SK-N-SH (cell line): ENCODE results near the gene HACD1. TPM values are rescaled to one million over a fixed set of nuclear protein-coding genes. Genes with fewer than 3 reads are reported as not detected.

Experiments used
- CTCF ChIA-PET: fragments of 300-600, 350-600 bp; formaldehyde crosslinking; extraction: SDS; loops from one replicate; lab custom pipeline; 2021; lab: Yijun Ruan, JAX
- POLR2A ChIA-PET: fragments of 350-600 bp; sonication (Branson Sonifier 250); formaldehyde crosslinking; extraction: SDS; loops from one replicate; lab custom pipeline; 2020; ENCODE audit warnings: antibody characterized with exemption, inconsistent platforms; lab: Yijun Ruan, JAX
- DNase-seq: peaks from one replicate; pipeline ENCODE4 v3.0.0; 2012
- H2AFZ ChIP-seq: fragments of 200-600 bp; sonication (generic); 2 replicates; pipeline ENCODE4 v1.8.1; 2016; ENCODE audit warnings: antibody characterized with exemption, mild to moderate bottlenecking, low read depth
- H3F3A ChIP-seq: fragments of 200-600 bp; sonication (generic); replicated peaks from 2 replicates; pipeline ENCODE3; 2016; ENCODE audit warnings: antibody characterized with exemption, mild to moderate bottlenecking; ENCODE audit not compliant: insufficient read depth
- H3K27ac ChIP-seq, 2 experiments: fragments of 200-500 bp in 1 of 2; fragments of 200-600 bp in 1 of 2; sonication (Bioruptor generic) in 1 of 2; sonication (generic), shearing (Covaris generic) in 1 of 2; 2 replicates each; pipeline versions ENCODE4 v1.5.1 to v1.6.1; 2014 to 2016; ENCODE audit warnings: low read depth in 2 of 2, inconsistent platforms in 1 of 2, low read length in 1 of 2, mild to moderate bottlenecking in 1 of 2, mixed read lengths in 1 of 2
- H3K27me3 ChIP-seq: fragments of 200-600 bp; sonication (generic), shearing (Covaris generic); 2 replicates; pipeline ENCODE4 v1.6.1; 2016; ENCODE audit warnings: mixed run types; ENCODE audit not compliant: insufficient read depth
- H3K36me3 ChIP-seq, 2 experiments: fragments of 200-500 bp in 1 of 2; fragments of 200-600 bp in 1 of 2; sonication (Bioruptor generic) in 1 of 2; sonication (generic) in 1 of 2; replicated peaks in 1 of 2; 2 replicates each; pipeline versions ENCODE3 to v1.5.1; 2014 to 2016; ENCODE audit warnings: low read length in 1 of 2, mild to moderate bottlenecking in 1 of 2; ENCODE audit not compliant: insufficient read depth in 2 of 2, control insufficient read depth in 1 of 2
- H3K4me1 ChIP-seq, 2 experiments: fragments of 200-500 bp in 1 of 2; fragments of 200-600 bp in 1 of 2; sonication (Bioruptor generic) in 1 of 2; sonication (generic), shearing (Covaris generic) in 1 of 2; 2 replicates each; pipeline versions ENCODE4 v1.5.1 to v1.6.1; 2014 to 2016; ENCODE audit warnings: low read depth in 1 of 2, low read length in 1 of 2, mixed run types in 1 of 2; ENCODE audit not compliant: insufficient read depth in 2 of 2, control insufficient read depth in 1 of 2
- H3K4me2 ChIP-seq: fragments of 200-600 bp; sonication (generic), shearing (Covaris generic); 2 replicates; pipeline ENCODE4 v1.6.1; 2017; ENCODE audit warnings: mixed run types
- H3K4me3 ChIP-seq, 2 experiments: fragments of 200-500 bp in 1 of 2; fragments of 200-600 bp in 1 of 2; sonication (Bioruptor generic) in 1 of 2; sonication (generic), shearing (Covaris generic) in 1 of 2; 2 replicates each; pipeline versions ENCODE4 v1.5.1 to v1.8.1; 2014 to 2016; ENCODE audit warnings: low read depth in 2 of 2, inconsistent platforms in 1 of 2, low read length in 1 of 2, mild to moderate bottlenecking in 1 of 2, mixed read lengths in 1 of 2, moderate library complexity in 1 of 2
- H3K79me2 ChIP-seq: fragments of 200-600 bp; sonication (generic); 2 replicates; pipeline ENCODE4 v1.8.1; 2017; ENCODE audit warnings: mild to moderate bottlenecking; ENCODE audit not compliant: insufficient read depth
- H3K9ac ChIP-seq: fragments of 200-600 bp; sonication (generic); 2 replicates; pipeline ENCODE4 v1.6.1; 2017; ENCODE audit warnings: mixed run types
- H3K9me2 ChIP-seq: fragments of 200-600 bp; sonication (generic); 2 replicates; pipeline ENCODE4 v1.6.1; 2017; ENCODE audit warnings: mixed run types
- H3K9me3 ChIP-seq: fragments of 200-600 bp; sonication (generic); 2 replicates; pipeline ENCODE4 v1.6.1; 2017; ENCODE audit warnings: mixed run types, mild to moderate bottlenecking, moderate library complexity
- H4K20me1 ChIP-seq: fragments of 200-600 bp; sonication (generic); 2 replicates; pipeline ENCODE4 v1.6.1; 2017; ENCODE audit warnings: mild to moderate bottlenecking, mixed run types; ENCODE audit not compliant: insufficient read depth
- ELF1 ChIP-seq: IDR thresholded peaks from 2 replicates; pipeline ENCODE4 v1.4.0; 2012
- EP300 ChIP-seq, 2 experiments: IDR thresholded peaks; 2 replicates each; pipeline versions ENCODE4 v1.4.0 to v1.6.1; 2012; ENCODE audit warnings: borderline replicate concordance in 1 of 2, low read depth in 1 of 2, low read length in 1 of 2
- EZH2phosphoT487 ChIP-seq: fragments of 200-600 bp; sonication (generic); IDR thresholded peaks from 2 replicates; pipeline ENCODE4 v1.6.1; 2017; ENCODE audit warnings: low read depth, mixed run types, mild to moderate bottlenecking, antibody characterized with exemption, moderate library complexity, borderline replicate concordance
- GABPA ChIP-seq: IDR thresholded peaks from 2 replicates; pipeline ENCODE4 v1.4.0; 2012; ENCODE audit warnings: low read depth, mild to moderate bottlenecking
- GATA2 ChIP-seq: sonication (generic); formaldehyde crosslinking; IDR thresholded peaks from 2 replicates; pipeline ENCODE4 v1.5.0; 2020; ENCODE audit warnings: mild to moderate bottlenecking, missing genetic modification reagents
- JUND ChIP-seq: IDR thresholded peaks from 2 replicates; pipeline ENCODE4 v1.4.0; 2012
- NFIC ChIP-seq: IDR thresholded peaks from 2 replicates; pipeline ENCODE4 v1.4.0; 2012; ENCODE audit warnings: borderline replicate concordance
- RCOR1 ChIP-seq: fragments of 150-350 bp; IDR thresholded peaks from 2 replicates; pipeline ENCODE4 v1.6.1; 2017; ENCODE audit warnings: antibody characterized with exemption, low read length
- RFX5 ChIP-seq: IDR thresholded peaks from 2 replicates; pipeline ENCODE4 v1.6.1; 2012; ENCODE audit warnings: mild to moderate bottlenecking, improper control_type of control experiment, low read length
- SMC3 ChIP-seq: IDR thresholded peaks from 2 replicates; pipeline ENCODE4 v1.6.1; 2012; ENCODE audit warnings: low read depth, low read length, improper control_type of control experiment
- TEAD4 ChIP-seq: IDR thresholded peaks from 2 replicates; pipeline ENCODE4 v1.4.0; 2012; ENCODE audit warnings: mild to moderate bottlenecking, borderline replicate concordance; ENCODE audit not compliant: insufficient read depth
- WGBS: methylation state at CpG from one replicate; pipeline ENCODE4 v1.1.6; 2017; ENCODE audit warnings: low lambda C conversion rate; 5-methylcytosine and 5-hydroxymethylcytosine counted together
- polyA plus RNA-seq, 3 experiments: library from polyadenylated mRNA; depleted of rRNA; stranded (reverse); fragments of >200 nt; gene quantifications; 2 replicates each; pipeline ENCODE4 v1.2.3, GENCODE V29; 2012
- TF ChIP-seq, protein P1 (sequence below): fragments of 150-350 bp; IDR thresholded peaks from 2 replicates; pipeline ENCODE4 v1.6.1; 2017; ENCODE audit warnings: antibody characterized with exemption, low read length, low read depth, borderline replicate concordance
- TF ChIP-seq, protein P2 (sequence below): fragments of 200-600 bp; sonication (generic); IDR thresholded peaks from 2 replicates; pipeline ENCODE4 v1.6.1; 2017; ENCODE audit warnings: antibody characterized with exemption, mild to moderate bottlenecking, moderate library complexity
- TF ChIP-seq, protein P3 (sequence below): IDR thresholded peaks from 2 replicates; pipeline ENCODE4 v1.4.0; 2012; ENCODE audit warnings: low read depth, borderline replicate concordance
- TF ChIP-seq, protein P4 (sequence below): IDR thresholded peaks from 2 replicates; pipeline ENCODE4; 2012
- TF ChIP-seq, protein P5 (sequence below): fragments of 150-350 bp; IDR thresholded peaks from 2 replicates; pipeline ENCODE4 v1.6.1; 2016; ENCODE audit warnings: mild to moderate bottlenecking, low read depth, low read length

Gene HACD1
- polyA plus RNA-seq, 1 of the 3 experiments (the other 2 are of a cell fraction) = 23.9 TPM

DNA sequence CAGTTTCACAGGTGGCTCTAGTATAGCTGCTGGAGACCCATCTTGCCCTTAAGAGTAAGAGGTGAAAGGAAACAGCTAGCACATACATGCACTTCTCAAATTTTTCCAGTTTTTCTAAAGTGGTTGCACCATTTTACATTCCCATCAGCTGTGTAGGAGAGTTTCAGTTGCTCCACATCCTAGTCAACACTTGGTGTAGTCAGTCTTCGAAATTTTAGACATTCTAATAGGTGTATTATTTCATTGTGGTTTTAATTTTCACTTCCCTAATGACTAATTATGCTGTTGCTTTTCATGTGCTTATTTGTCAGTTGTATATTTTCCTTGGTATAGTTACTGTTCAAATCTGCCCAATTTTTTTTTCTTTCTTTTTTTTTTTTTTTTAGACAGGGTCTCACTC, 9.5 kb upstream of the HACD1 start:
- Histone ChIP-seq H2AFZ (no peak overlapping the region), H4K20me1 (no peaks in the 10 kb centered on the region), H3K9me3 (no peaks in the 10 kb centered on the region), H3K4me2 (no peak overlapping the region), H3K9me2 (no peaks in the 10 kb centered on the region; the same call in 1 of the 2 replicates), H3K4me3 (no peak overlapping the region), H3K79me2 (no peaks in the 10 kb centered on the region), H3K27ac (no peak overlapping the region), H3F3A (no peaks in the 10 kb centered on the region), H3K9ac (no peak overlapping the region), H3K4me1 (no peaks in the 10 kb centered on the region), H3K36me3 (no peaks in the 10 kb centered on the region), H3K27me3 (no peaks in the 10 kb centered on the region)
- POLR2A ChIA-PET = no interaction called here
- TF ChIP-seq, protein P1, sequence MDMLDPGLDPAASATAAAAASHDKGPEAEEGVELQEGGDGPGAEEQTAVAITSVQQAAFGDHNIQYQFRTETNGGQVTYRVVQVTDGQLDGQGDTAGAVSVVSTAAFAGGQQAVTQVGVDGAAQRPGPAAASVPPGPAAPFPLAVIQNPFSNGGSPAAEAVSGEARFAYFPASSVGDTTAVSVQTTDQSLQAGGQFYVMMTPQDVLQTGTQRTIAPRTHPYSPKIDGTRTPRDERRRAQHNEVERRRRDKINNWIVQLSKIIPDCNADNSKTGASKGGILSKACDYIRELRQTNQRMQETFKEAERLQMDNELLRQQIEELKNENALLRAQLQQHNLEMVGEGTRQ = no peak
- TF ChIP-seq GATA2 (CRISPR knock-in tag) (no peak), NFIC (no peak), TEAD4 (no peak)
- DNase-seq = no peak
- CTCF ChIA-PET = no interaction called here
- WGBS = 39% methylated on average over 1 of the region's 1 CpG

DNA sequence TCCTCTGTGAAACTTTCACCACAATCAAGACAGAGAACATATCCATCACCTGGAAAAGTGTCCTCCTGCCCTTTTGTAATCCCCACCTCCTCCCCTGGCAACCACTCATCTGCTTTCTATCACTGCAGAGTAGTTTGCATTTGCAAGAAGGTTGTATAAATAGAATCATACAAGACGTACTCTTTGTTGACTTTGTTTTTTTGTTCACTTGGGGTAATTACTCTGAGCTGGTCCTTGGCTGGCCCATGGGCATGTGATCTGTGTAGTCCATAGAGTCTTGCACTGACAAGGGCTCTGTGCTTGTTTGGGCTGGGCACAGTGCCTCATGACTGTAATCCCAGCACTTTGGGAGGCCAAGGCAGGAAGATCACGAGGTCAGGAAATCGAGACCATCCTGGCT, 7.8 kb upstream of the HACD1 start:
- CTCF ChIA-PET = interaction anchor here (1.9 kb wide), 1 partner anchor 112 kb away, joined by 5 read pairs; no protein-coding TSS in a partner anchor
- H3K9me2 ChIP-seq = no peaks in the 10 kb centered on the region; the same call in 1 of the 2 replicates
- DNase-seq = no peak
- H3K4me1 ChIP-seq = no peaks in the 10 kb centered on the region
- H3K4me3 ChIP-seq = no peak overlapping the region
- POLR2A ChIA-PET = no interaction called here
- H3K9ac ChIP-seq = no peak overlapping the region
- H3K36me3 ChIP-seq = no peaks in the 10 kb centered on the region
- TF ChIP-seq EZH2phosphoT487 (no peak), RCOR1 (no peak), ELF1 (no peak), GABPA (no peak), SMC3 (no peak), RFX5 (no peak), TEAD4 (no peak), JUND (no peak), EP300 (IDR thresholded peaks at IDR 0.05; ENCODE audit: borderline replicate concordance in 1 of 2, low read depth in 1 of 2, low read length in 1 of 2) (no peak)
- TF ChIP-seq, protein P2, sequence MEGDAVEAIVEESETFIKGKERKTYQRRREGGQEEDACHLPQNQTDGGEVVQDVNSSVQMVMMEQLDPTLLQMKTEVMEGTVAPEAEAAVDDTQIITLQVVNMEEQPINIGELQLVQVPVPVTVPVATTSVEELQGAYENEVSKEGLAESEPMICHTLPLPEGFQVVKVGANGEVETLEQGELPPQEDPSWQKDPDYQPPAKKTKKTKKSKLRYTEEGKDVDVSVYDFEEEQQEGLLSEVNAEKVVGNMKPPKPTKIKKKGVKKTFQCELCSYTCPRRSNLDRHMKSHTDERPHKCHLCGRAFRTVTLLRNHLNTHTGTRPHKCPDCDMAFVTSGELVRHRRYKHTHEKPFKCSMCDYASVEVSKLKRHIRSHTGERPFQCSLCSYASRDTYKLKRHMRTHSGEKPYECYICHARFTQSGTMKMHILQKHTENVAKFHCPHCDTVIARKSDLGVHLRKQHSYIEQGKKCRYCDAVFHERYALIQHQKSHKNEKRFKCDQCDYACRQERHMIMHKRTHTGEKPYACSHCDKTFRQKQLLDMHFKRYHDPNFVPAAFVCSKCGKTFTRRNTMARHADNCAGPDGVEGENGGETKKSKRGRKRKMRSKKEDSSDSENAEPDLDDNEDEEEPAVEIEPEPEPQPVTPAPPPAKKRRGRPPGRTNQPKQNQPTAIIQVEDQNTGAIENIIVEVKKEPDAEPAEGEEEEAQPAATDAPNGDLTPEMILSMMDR = no peak
- TF ChIP-seq, protein P3, sequence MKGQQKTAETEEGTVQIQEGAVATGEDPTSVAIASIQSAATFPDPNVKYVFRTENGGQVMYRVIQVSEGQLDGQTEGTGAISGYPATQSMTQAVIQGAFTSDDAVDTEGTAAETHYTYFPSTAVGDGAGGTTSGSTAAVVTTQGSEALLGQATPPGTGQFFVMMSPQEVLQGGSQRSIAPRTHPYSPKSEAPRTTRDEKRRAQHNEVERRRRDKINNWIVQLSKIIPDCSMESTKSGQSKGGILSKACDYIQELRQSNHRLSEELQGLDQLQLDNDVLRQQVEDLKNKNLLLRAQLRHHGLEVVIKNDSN = no peak
- TF ChIP-seq, protein P4, sequence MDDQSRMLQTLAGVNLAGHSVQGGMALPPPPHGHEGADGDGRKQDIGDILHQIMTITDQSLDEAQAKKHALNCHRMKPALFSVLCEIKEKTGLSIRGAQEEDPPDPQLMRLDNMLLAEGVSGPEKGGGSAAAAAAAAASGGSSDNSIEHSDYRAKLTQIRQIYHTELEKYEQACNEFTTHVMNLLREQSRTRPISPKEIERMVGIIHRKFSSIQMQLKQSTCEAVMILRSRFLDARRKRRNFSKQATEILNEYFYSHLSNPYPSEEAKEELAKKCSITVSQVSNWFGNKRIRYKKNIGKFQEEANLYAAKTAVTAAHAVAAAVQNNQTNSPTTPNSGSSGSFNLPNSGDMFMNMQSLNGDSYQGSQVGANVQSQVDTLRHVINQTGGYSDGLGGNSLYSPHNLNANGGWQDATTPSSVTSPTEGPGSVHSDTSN = no peak
- TF ChIP-seq, protein P5, sequence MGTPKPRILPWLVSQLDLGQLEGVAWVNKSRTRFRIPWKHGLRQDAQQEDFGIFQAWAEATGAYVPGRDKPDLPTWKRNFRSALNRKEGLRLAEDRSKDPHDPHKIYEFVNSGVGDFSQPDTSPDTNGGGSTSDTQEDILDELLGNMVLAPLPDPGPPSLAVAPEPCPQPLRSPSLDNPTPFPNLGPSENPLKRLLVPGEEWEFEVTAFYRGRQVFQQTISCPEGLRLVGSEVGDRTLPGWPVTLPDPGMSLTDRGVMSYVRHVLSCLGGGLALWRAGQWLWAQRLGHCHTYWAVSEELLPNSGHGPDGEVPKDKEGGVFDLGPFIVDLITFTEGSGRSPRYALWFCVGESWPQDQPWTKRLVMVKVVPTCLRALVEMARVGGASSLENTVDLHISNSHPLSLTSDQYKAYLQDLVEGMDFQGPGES = no peak
- TF ChIP-seq, protein P1 = no peak
- H3K9me3 ChIP-seq = no peaks in the 10 kb centered on the region
- no peaks in the 10 kb centered on the region for H3K79me2 ChIP-seq
- WGBS = 42% methylated on average over 3 of the region's 3 CpGs
- no peak overlapping the region for H3K4me2 ChIP-seq
- no peaks in the 10 kb centered on the region for H3K27me3 ChIP-seq
- H3F3A ChIP-seq = no peaks in the 10 kb centered on the region
- H3K27ac ChIP-seq = no peak overlapping the region
- H2AFZ ChIP-seq = no peak overlapping the region
- no peaks in the 10 kb centered on the region for H4K20me1 ChIP-seq
